Esophagus muscularis mucosa (tissue), 4 donors: ENCODE data around the gene ZBTB34.

Source experiments
- CTCF ChIP-seq, 3 experiments: fragments of 200-600 bp in 2 of 3; fragments of 450-650 bp in 1 of 3; sonication (generic) in 2 of 3; IDR thresholded peaks; one replicate each; pipeline ENCODE4 v1.5.1; 2017 to 2019; ENCODE audit warnings: antibody characterized with exemption in 3 of 3, mild to moderate bottlenecking in 2 of 3, moderate library complexity in 1 of 3
- EP300 ChIP-seq: sonication (generic); formaldehyde crosslinking; IDR thresholded peaks from one replicate; pipeline ENCODE4 v1.6.1; 2017; ENCODE audit warnings: antibody characterized with exemption
- POLR2A ChIP-seq: fragments of 450-650 bp; IDR thresholded peaks from one replicate; pipeline ENCODE4 v1.6.1; 2017; ENCODE audit warnings: antibody characterized with exemption, moderate library complexity, mild to moderate bottlenecking, low read depth
- POLR2AphosphoS5 ChIP-seq, 2 donors: sonication (generic); formaldehyde crosslinking; IDR thresholded peaks; one replicate each; pipeline ENCODE4 v1.6.1; 2017; ENCODE audit warnings: antibody characterized with exemption in 2 of 2

- TF ChIP-seq CTCF (IDR thresholded peaks at IDR 0.05) (no peak), POLR2AphosphoS5 (IDR thresholded peaks at IDR 0.05) (no peak), EP300 (no peak), POLR2A (no peak)
These were observed 33.2 kb upstream of the ZBTB34 start for GRCh38 chr9:126827227-126827626.
